Activated CD8-positive, alpha-beta memory T cell treated with anti-CD3 and anti-CD28 coated beads for 36 hours (primary cell): ENCODE data around the gene PWWP3B. TPM values are rescaled to one million over a fixed set of nuclear protein-coding genes. Genes with fewer than 3 reads are reported as not detected.
"Not testable (repeated sequence)": the region's sequence is repeated elsewhere in the genome, so short reads cannot be mapped to it uniquely, and the experiment has no call there.

Experiments
- CTCF ChIA-PET: fragments of 350-600 bp; sonication (Branson Sonifier 250); formaldehyde crosslinking; loops from one replicate; lab custom pipeline; 2021; ENCODE audit warnings: antibody characterized with exemption; lab: Charles Lee
- POLR2A ChIA-PET: fragments of 350-600 bp; sonication (Branson Sonifier 250); formaldehyde crosslinking; loops from one replicate; lab custom pipeline; 2021; ENCODE audit warnings: antibody characterized with exemption; lab: Charles Lee
- total RNA-seq, 2 experiments: library from RNA; stranded (reverse); gene quantifications; one replicate each; pipeline ENCODE4 v1.2.3, GENCODE V29; 2021

Gene PWWP3B
- total RNA-seq, result not detected

DNA sequence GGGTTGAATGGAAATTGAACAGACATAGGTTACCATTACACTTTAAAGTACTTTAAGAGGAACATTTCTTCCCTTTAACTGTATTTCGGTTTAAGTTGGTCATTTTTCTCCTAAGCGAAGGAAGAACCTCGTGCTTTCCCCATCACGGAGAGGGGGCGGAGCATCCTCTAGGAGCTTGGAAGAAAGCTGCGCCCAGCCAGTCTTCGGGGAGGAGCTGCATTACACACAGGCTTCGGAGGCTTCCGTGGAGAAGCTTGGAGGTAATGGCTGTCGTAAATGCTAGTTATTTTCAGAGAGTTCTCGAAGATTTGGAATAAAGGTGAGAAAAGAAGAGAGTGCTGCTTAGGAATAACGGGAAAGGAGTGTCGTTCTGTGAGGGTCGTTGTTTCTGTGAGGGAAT lies at the start of gene PWWP3B:
Gene PWWP3B (plus strand): TSS at position 199 of the 400 bp plus-strand sequence. CDS start 37,128 bp downstream, outside the sequence.
- ChIA-PET POLR2A (no interaction called here), CTCF (no interaction called here)

DNA sequence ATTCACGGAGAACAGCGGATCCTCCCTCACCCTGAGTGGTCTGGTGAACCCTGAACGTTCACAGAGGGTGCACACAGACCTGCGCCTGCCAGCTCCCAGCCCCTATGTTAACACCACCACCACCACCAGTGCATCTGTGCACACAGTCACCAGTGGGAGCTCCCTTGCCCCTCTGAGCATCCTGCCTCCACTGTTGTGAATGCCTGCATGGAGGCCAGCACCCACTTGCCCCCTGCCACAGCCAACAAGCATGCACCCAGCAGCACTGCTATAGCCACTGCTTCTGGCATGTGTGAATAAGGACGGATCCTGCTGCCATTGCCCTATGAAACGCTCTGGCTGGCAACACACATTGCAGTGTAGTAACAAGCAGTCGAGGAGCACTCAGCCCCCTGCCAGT lies 29.1 kb upstream of the PWWP3B start:
- POLR2A ChIA-PET, result no interaction called here
- CTCF ChIA-PET, result no interaction called here

DNA sequence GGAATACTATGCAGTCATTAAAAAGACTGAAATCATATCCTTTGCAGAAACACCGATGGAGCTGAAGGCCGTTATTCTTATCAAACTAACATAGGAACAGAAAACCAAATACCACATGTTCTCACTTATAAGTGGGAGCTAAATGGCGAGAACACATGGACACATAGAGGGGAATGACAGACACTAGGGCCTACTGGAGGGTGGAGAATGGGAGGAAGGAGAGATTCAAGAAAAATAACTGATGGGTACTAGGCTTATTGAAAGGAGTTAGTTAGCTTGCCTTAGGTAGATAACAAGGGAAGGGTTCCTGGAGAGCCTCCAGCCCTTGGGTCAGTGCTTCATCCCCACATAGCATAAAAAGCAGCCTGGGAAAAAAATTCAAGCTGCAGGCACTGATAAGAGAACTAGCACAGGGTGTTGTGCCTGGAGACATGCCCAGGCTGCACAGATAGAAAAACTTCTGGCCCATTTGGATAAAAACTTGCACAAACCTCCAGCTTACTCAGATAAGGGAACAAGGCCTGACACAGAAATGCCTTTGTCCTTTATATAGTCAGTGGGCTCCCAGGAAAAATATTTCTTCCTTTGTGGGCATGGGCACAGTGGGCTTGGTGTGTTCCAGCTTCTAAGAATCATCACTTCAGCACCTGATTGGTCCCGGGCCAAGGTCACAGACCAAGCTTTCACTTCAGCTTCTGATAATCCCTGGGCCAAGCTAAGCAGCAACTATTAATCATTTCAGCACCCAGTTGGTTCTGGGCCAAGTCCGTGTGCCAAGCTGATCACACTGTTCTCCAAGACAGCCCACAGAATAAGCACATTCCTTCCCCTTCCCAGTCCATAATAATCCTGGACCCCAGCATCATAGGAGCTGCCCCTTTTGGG lies 23.1 kb upstream of the PWWP3B start:
- ChIA-PET POLR2A (no interaction called here), CTCF (no interaction called here)

DNA sequence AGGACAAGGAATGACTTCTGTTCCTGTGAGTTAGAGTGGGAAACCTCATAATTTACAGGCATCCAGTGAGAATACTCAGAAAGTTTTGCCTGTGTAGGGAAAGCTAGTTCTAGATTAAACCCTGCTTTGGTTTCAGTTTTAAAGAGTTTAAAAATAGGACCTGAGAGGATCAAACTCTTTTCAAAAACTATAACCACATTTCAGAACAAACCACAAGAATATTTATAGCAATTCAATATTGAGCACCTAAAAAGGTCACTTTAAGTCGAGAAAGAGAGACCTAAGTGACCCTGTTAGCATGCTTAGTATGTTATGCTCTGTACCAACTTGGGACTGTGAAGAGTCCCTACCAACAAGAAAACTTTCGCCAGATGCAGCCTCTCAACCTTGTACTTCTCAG lies 17.4 kb upstream of the PWWP3B start:
- ChIA-PET CTCF (no interaction called here), POLR2A (no interaction called here)

DNA sequence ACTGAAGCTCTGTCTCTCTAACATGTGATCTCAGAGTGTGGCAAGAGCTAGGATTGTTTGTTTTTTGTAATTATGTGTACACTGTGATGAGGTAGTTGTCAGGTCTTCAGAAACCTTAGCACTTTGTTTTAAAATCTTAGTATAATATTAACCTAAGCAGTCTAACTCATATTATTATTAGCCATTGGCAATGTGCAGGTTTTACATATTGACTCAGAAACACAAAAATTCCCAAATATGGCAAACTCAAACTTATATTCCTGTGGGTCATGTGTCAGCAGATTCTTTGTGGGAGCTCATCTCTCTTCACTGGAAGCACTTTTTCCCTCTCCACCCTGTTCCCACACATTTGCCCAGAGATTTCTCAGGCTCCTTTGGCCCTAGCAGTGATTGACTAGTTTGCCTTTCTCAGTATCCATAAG lies 8.2 kb upstream of the PWWP3B start:
- ChIA-PET CTCF (no interaction called here), POLR2A (no interaction called here)

DNA sequence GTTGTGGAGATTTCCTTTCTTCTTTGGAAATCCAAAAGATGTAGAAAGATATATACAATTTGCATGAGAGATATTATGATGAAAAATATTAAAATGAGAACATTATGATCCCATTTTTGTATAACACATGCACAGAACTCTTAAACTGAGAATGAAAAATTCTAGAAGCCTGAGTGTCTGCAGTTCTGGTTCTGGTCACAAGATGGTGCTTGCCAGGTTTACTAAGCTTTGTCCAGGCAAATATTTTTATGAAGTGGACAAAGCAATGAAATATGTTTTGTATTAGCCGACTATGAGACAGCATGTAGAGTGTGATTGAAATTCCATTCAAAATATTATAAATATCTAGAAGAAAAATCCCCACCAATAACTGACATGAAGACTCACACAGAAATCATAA lies 2.2 kb downstream of the PWWP3B start:
- ChIA-PET CTCF (no interaction called here), POLR2A (no interaction called here)

DNA sequence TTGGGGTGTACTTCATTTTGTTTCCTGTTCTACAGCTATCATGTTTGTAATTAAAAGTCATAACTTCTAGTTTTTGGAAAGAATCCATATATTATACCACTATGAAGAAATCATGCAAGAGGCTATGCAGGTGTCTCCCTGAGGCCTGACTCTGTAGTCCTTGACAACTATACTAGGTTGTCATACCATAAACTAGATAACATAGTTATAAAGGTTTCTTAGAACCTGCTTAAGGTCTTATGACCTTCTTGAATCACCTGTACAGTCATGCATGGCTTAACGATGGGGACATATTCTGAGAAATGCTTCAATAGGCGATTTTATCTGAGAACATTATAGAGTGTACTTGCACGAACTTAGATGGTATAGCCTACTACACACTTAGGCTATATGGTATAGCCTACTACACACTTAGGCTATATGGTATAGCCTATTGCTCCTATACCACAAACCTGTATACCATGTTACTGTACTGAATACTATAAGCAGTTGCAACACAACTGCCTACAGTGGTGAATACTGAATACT lies 3.3 kb downstream of the PWWP3B start:
- ChIA-PET CTCF (no interaction called here), POLR2A (no interaction called here)

DNA sequence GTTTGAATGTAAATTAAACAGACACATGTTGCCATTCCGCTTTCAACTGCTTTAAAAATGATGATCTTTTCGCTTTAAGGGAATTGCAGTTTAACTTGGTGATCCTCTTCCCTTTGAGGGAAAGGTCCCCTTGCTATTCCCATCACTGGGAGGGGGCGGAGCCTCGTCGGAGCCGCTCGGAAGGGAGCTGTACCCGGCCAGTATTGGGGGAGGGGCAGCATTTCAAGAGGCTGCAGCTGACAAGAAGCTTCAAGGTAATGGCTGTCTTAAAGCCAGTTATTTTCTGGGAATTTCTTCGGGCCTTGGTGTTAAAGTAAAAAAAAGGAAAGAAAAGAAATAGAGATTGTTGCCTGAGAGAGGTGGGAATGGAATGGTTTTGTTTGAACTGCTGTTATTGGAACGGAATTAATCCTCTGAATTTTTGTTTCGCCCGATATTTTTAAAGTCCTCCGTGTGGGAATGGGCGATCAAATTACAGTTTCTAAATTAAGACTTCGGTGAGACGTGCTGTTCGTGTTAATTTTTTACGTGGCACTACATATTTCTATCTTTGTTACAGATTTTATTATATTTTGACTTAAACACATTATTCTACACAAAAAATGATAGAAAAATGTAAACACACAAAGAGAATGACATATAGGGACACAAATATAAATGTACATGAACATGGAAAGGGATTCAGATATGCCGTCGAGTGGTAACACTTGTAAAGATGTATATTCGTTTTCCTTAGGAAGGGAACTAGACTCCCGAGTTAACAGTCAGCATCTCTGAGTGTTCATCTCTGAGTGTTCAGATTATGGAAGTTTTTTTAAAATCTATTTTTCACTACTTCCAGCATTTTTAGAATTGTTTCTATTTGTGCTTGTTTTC lies 9.2 kb downstream of the PWWP3B start:
- CTCF ChIA-PET, result no interaction called here
- POLR2A ChIA-PET, result no interaction called here

DNA sequence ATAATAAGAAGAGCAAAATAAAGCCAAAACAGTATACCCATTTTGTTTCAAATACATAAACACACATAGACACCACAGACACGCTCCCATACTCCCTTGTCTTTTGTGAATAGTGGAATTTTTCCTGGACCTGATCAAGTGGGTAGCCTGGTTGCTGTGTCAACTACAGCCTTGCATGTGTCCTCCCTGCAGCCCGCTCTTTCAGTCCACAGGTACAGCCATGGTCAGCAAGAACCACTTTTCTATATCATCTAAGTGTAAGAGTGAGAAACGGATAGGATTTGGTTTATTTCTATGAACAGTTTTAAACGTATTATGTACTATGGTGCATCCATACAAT lies 9.8 kb downstream of the PWWP3B start:
- ChIA-PET POLR2A (no interaction called here), CTCF (no interaction called here)

DNA sequence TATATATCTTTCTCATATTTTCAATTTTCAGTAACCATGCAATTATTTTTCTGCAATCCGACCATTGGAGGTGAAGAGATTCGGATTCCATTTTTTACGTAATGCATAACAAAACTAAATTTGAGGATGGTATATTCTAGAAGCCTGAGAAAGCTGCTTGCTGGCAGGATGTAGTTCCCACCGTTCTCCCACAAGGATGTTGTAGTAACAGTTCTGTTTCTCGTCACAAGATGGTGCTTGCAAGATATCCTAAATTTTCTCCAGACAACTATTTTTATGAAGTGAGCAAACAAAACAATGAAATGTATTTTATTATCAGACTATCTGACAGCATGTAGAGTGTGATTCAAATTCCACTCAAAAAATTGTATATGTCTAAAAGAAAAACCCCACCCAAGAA lies 10.7 kb downstream of the PWWP3B start:
- ChIA-PET POLR2A (no interaction called here), CTCF (no interaction called here)

DNA sequence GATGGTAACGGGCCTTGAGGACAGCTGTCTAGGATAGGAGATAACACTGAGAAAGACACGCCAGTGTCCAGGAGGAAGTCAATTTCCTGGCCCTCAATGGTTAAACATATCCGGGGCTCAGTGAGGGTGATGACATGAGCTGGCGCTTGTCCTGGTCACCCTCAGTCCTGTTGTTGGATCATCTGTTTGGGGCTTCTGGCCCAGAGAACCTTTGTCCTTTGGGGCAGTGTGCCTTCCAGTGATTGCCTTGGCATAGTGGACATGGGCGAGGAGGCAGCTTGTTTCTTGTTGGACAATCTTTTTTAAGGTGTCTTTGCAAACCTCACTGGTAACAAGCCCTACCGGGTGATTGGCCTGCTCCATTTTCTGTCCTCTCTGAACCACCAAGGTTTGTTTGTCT lies 15.6 kb downstream of the PWWP3B start:
- POLR2A ChIA-PET, CTCF ChIA-PET: not testable (repeated sequence)

DNA sequence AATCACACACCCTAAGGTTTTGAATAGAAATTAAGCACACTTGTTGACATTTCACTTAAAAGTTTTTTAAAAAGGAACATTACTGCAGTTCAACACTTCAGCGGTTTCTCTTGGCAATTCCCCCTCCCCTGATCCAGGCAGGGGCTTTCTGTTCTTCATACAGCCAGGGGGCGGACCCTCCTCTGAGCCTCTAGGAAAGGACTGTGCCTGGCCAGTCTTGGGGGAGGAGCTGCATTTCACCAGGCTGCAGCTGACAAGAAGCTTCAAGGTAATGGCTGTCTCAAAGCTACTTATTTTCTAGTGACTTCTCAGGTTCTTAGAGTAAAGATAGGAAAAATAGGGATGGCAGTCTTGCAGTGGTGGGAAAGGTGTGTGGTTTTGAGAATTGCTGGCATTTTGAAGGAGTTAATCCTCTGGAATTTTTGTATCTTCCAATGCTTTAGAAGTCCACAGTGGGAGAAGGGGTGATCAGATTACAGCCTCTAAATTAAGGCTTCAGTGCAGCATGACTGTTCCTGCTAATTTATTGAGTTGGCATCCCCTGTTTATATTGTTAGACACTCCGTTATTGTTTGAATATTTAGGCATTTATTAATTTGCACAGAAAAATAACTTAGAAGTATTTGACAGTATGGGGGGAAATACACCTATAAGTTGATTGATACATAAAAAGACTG lies 33.5 kb downstream of the PWWP3B start:
- POLR2A ChIA-PET, result no interaction called here
- CTCF ChIA-PET, result no interaction called here

DNA sequence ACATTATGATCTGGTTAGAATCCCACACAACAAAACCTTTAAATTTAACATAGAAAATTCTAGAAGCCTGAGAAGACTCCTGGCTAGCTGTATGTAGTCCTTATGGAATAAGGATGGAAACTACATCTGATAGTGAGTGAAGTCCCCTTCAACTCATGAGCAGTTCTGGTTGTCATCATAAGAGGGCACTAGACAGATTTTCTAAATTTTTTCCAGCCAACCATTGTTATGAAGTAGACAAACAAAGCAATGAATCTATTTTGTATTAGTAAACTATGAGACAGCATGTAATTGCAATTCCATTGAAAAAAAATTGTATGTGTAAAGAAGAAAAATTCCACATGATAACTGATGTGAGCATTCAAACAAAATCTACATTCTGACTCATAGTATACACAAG lies 35.2 kb downstream of the PWWP3B start:
- CTCF ChIA-PET, result no interaction called here
- POLR2A ChIA-PET, result no interaction called here

DNA sequence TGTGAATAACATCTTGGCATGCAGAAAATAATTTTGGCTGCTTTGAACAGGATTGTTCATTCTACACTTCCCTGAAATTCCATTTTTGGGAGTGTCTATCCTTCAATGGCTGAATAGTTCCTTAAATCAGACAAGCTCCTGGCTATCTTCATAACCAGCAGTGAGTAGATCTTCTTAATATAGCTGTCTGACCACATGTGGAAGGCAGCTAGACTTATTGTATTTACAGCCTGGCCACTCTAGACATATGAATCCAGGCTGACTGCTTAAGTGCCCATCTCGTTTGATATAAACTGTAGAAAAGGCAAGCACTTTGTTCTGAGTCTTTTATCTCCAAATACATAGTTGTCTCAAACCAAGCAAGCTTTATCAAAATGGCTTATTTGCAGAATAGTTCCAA lies 40.0 kb downstream of the PWWP3B start:
- ChIA-PET CTCF (no interaction called here), POLR2A (no interaction called here)

Other genes starting within 250 kb of the PWWP3B start
- not detected for gene SERPINA7, start 129.6 kb upstream of the PWWP3B start, total RNA-seq